ENCODE data around the gene PTGDS. TPM values are rescaled to one million over a fixed set of nuclear protein-coding genes. Genes with fewer than 3 reads are reported as not detected.

The PTGDS gene
- total and polyA plus RNA-seq, 10 of the 15 experiments (the other 5 are each of a cell fraction or from before 2014, with no cell fraction given), result not detected

DNA sequence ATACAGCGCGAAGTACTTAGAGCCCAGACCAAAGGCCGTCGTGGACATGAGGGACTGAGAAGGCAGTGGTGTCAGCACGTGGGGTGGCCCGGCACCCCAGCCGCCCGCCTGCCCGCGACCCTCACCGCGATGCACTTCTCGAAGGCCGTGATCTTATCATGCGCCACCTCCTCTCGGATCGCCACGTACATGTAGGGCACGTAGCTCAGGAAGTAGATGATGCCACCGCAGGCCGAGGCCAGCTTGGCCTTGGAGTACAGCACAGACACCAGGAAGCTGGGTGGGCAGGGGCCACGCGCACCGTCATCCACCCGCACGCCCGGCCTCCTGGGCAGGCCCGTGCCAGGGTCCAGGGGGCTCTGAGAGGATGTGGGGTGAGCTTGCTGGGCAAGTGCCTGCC, 39.8 kb downstream of the PTGDS start:
- ChIA-PET SMC1A (ENCODE audit: uncharacterized antibody, unreplicated experiment) (no interaction called here), RAD21 (ENCODE audit: unreplicated experiment) (no interaction called here), CTCF (no interaction called here), POLR2A (no interaction called here)
- FAIRE-seq, result no peak
- no peak overlapping the region for H3K9ac ChIP-seq (ENCODE audit: control insufficient read depth, insufficient read depth, low read length)
- H3K27ac ChIP-seq (ENCODE audit: control insufficient read depth, insufficient read depth), result no peak overlapping the region
- H3K4me3 ChIP-seq, result no peak overlapping the region
- no TSS peak for BruUV-seq (replicated peaks)
- H2AFZ ChIP-seq (ENCODE audit: control insufficient read depth, low read depth, low read length), result no peak overlapping the region
- no peak for DNase-seq (ENCODE audit: low read depth, low spot score)
- H3K79me2 ChIP-seq (ENCODE audit: control insufficient read depth, insufficient read depth, low read length), result no peaks in the 10 kb centered on the region
- no peaks in the 10 kb centered on the region for H3K27me3 ChIP-seq (replicated peaks in 1 of 2; ENCODE audit: control insufficient read depth in 2 of 2, insufficient read depth in 2 of 2, low read length in 1 of 2)
- intact Hi-C loops (cut with micrococcal nuclease; ENCODE audit: unreplicated experiment) (no loop called here), in situ Hi-C loops (cut with MboI) (no loop called here)
- 82% methylated on average over 14 of the region's 28 CpGs for WGBS (ENCODE audit: insufficient coverage, insufficient replicate concordance, low lambda C conversion rate, missing lambda C conversion rate)
- no peaks in the 10 kb centered on the region for H4K20me1 ChIP-seq (ENCODE audit: control insufficient read depth, insufficient read depth)
- no peaks in the 10 kb centered on the region; the same call in 2 of the 3 replicates for H3K9me3 ChIP-seq (replicated peaks; ENCODE audit: control insufficient read depth, insufficient read depth, low read length)
- no peak for TF ChIP-seq BCL3 (IDR thresholded peaks at IDR 0.05; ENCODE audit: borderline replicate concordance, insufficient read depth, low read depth, low read length, poor library complexity, severe bottlenecking)
- no peak for TF ChIP-seq BCL11A (IDR thresholded peaks at IDR 0.05; ENCODE audit: low read depth, low read length)
- TF ChIP-seq SMAD5 (IDR thresholded peaks at IDR 0.05; ENCODE audit: low read depth), result no peak
- TF ChIP-seq SIN3A (IDR thresholded peaks at IDR 0.05; ENCODE audit: low read depth, low read length), result no peak
- H3K4me2 ChIP-seq (ENCODE audit: control insufficient read depth, insufficient read depth), result no peak overlapping the region
- H3K4me1 ChIP-seq (ENCODE audit: control insufficient read depth, insufficient read depth, low read length), result no peaks in the 10 kb centered on the region
- ATAC-seq, result no peak
- no peaks in the 10 kb centered on the region for H3K36me3 ChIP-seq (ENCODE audit: control insufficient read depth in 2 of 2, insufficient read depth in 2 of 2, low read length in 1 of 2)

DNA sequence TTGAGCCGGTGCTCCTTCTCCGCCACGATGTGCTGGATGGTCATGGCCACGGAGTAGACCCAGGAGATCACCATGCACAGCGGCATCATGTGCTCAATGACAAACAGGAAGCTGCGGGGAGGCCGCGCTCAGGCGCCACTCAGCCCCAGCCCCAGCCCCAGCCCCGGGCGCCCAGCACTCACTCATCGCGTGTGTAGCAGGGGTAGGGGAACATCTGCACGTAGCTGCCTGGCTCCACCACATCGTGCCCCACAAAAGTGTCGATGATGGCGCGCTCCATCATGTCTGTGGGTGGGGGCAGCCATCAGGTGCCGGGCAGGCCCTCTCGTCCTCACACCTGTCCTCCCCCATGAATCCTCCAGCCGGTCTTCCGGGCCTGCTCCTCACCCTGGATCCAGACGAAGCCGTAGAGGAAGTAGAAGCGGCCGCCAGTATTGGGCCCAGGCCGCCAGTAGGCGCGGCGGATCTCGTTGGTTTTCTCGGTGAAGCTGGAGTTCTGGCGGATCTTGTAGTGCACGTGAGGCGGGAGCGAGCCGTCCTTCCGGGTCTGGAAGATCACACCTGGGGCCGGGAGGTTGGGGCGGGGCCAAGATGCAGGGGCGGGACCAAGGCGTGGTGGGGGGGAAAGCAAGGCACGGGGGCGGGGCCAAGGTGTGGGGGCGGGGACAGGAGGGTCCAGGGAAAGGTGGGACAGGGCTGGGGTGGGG, 40.6 kb downstream of the PTGDS start:
- intact Hi-C loops (cut with micrococcal nuclease; ENCODE audit: unreplicated experiment) (no loop called here), in situ Hi-C loops (cut with MboI) (no loop called here)
- no peak overlapping the region for H3K4me2 ChIP-seq (ENCODE audit: control insufficient read depth, insufficient read depth)
- no peaks in the 10 kb centered on the region for H3K36me3 ChIP-seq (ENCODE audit: control insufficient read depth in 2 of 2, insufficient read depth in 2 of 2, low read length in 1 of 2)
- no peaks in the 10 kb centered on the region for H3K79me2 ChIP-seq (ENCODE audit: control insufficient read depth, insufficient read depth, low read length)
- no peaks in the 10 kb centered on the region for H3K4me1 ChIP-seq (ENCODE audit: control insufficient read depth, insufficient read depth, low read length)
- no peak overlapping the region for H2AFZ ChIP-seq (ENCODE audit: control insufficient read depth, low read depth, low read length)
- no peak overlapping the region for H3K4me3 ChIP-seq
- no peaks in the 10 kb centered on the region for H3K27me3 ChIP-seq (replicated peaks in 1 of 2; ENCODE audit: control insufficient read depth in 2 of 2, insufficient read depth in 2 of 2, low read length in 1 of 2)
- CTCF ChIA-PET, result no interaction called here
- ATAC-seq (no peak), DNase-seq (ENCODE audit: low read depth, low spot score) (no peak), FAIRE-seq (no peak)
- POLR2A ChIA-PET, result no interaction called here
- no peaks in the 10 kb centered on the region; the same call in 2 of the 3 replicates for H3K9me3 ChIP-seq (replicated peaks; ENCODE audit: control insufficient read depth, insufficient read depth, low read length)
- 91% methylated on average over 37 of the region's 45 CpGs for WGBS (ENCODE audit: insufficient coverage, insufficient replicate concordance, low lambda C conversion rate, missing lambda C conversion rate)
- no peak overlapping the region for H3K27ac ChIP-seq (ENCODE audit: control insufficient read depth, insufficient read depth)
- H3K9ac ChIP-seq (ENCODE audit: control insufficient read depth, insufficient read depth, low read length), result no peak overlapping the region
- no peaks in the 10 kb centered on the region for H4K20me1 ChIP-seq (ENCODE audit: control insufficient read depth, insufficient read depth)
- SMC1A ChIA-PET (ENCODE audit: uncharacterized antibody, unreplicated experiment), result no interaction called here
- BruUV-seq (replicated peaks), result no TSS peak
- RAD21 ChIA-PET (ENCODE audit: unreplicated experiment), result no interaction called here
- TF ChIP-seq ESRRA (IDR thresholded peaks at IDR 0.05; ENCODE audit: low read length) (no peak), ZNF207 (IDR thresholded peaks at IDR 0.05; ENCODE audit: borderline replicate concordance) (no peak), CBX5 (IDR thresholded peaks at IDR 0.05; ENCODE audit: low read depth) (no peak), HCFC1 (IDR thresholded peaks at IDR 0.05; ENCODE audit: low read length) (no peak), NFIC (IDR thresholded peaks at IDR 0.05; ENCODE audit: low read depth, low read length) (no peak), RELA (IDR thresholded peaks at IDR 0.05; ENCODE audit: borderline replicate concordance, partially characterized antibody) (no peak), RB1 (IDR thresholded peaks at IDR 0.05; ENCODE audit: borderline replicate concordance) (no peak), HDGF (IDR thresholded peaks at IDR 0.05) (no peak), RAD21 (IDR thresholded peaks at IDR 0.05; ENCODE audit: insufficient read depth, low read depth, low read length) (no peak)
- TF ChIP-seq, protein P1, sequence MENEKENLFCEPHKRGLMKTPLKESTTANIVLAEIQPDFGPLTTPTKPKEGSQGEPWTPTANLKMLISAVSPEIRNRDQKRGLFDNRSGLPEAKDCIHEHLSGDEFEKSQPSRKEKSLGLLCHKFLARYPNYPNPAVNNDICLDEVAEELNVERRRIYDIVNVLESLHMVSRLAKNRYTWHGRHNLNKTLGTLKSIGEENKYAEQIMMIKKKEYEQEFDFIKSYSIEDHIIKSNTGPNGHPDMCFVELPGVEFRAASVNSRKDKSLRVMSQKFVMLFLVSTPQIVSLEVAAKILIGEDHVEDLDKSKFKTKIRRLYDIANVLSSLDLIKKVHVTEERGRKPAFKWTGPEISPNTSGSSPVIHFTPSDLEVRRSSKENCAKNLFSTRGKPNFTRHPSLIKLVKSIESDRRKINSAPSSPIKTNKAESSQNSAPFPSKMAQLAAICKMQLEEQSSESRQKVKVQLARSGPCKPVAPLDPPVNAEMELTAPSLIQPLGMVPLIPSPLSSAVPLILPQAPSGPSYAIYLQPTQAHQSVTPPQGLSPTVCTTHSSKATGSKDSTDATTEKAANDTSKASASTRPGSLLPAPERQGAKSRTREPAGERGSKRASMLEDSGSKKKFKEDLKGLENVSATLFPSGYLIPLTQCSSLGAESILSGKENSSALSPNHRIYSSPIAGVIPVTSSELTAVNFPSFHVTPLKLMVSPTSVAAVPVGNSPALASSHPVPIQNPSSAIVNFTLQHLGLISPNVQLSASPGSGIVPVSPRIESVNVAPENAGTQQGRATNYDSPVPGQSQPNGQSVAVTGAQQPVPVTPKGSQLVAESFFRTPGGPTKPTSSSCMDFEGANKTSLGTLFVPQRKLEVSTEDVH (IDR thresholded peaks at IDR 0.05; ENCODE audit: low read depth, partially characterized antibody), result no peak
